HCT116 (cell line): Measurements from ENCODE around the gene MICAL3.

Experiments used
- EZH2 ChIP-seq: fragments of 200-600 bp; sonication (generic); IDR thresholded peaks from 2 replicates; pipeline ENCODE4 v1.6.1; 2017; ENCODE audit warnings: antibody characterized with exemption, mixed run types
- EZH2phosphoT487 ChIP-seq: fragments of 200-600 bp; IDR thresholded peaks from 2 replicates; pipeline ENCODE4 v1.6.1; 2018; ENCODE audit warnings: antibody characterized with exemption, borderline replicate concordance
- JUND ChIP-seq: IDR thresholded peaks from 2 replicates; pipeline ENCODE4 v1.6.1; 2012
- TF ChIP-seq, protein P1 (sequence below), 3 experiments: fragments of 200-600 bp in 1 of 3; sonication (generic) in 1 of 3; IDR thresholded peaks in 2 of 3; conservative IDR thresholded peaks in 1 of 3; 2 replicates each; pipeline ENCODE4 v1.5.1; 2012 to 2017; ENCODE audit warnings: low read depth in 2 of 3, low read length in 2 of 3, antibody characterized with exemption in 1 of 3, borderline replicate concordance in 1 of 3, control low read depth in 1 of 3, mild to moderate bottlenecking in 1 of 3, mixed read lengths in 1 of 3, mixed run types in 1 of 3, moderate library complexity in 1 of 3; ENCODE audit not compliant: insufficient read depth in 1 of 3
- TF ChIP-seq, protein P2 (sequence below): IDR thresholded peaks from 2 replicates; pipeline ENCODE4 v1.6.1; 2012

DNA sequence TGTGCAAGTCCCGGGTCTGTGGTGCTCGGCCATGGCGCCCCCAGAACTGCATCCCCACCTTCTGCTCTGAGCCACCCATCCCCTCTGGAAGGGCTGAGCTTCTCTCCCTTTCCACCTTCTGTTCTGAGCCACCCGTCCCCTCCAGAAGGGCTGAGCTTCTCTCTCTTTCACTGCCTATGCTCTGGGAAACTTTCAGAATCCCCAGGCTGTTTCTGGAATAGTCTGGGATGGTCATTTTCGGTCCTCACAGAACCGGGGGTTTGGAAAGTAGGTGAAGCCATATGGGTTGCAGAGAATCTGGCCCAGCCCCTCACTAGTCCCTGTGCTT is 246.7 kb downstream of the MICAL3 start:
- TF ChIP-seq, protein P1, sequence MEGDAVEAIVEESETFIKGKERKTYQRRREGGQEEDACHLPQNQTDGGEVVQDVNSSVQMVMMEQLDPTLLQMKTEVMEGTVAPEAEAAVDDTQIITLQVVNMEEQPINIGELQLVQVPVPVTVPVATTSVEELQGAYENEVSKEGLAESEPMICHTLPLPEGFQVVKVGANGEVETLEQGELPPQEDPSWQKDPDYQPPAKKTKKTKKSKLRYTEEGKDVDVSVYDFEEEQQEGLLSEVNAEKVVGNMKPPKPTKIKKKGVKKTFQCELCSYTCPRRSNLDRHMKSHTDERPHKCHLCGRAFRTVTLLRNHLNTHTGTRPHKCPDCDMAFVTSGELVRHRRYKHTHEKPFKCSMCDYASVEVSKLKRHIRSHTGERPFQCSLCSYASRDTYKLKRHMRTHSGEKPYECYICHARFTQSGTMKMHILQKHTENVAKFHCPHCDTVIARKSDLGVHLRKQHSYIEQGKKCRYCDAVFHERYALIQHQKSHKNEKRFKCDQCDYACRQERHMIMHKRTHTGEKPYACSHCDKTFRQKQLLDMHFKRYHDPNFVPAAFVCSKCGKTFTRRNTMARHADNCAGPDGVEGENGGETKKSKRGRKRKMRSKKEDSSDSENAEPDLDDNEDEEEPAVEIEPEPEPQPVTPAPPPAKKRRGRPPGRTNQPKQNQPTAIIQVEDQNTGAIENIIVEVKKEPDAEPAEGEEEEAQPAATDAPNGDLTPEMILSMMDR (IDR thresholded peaks at IDR 0.05 in 2 of 3, conservative IDR thresholded peaks at IDR 0.05 in 1 of 3; ENCODE audit: borderline replicate concordance in 1 of 3, insufficient read depth in 1 of 3, low read depth in 2 of 3, low read length in 2 of 3) = no peak
- TF ChIP-seq, protein P2, sequence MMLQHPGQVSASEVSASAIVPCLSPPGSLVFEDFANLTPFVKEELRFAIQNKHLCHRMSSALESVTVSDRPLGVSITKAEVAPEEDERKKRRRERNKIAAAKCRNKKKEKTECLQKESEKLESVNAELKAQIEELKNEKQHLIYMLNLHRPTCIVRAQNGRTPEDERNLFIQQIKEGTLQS = no peak
- TF ChIP-seq EZH2phosphoT487 (no peak), EZH2 (no peak), JUND (no peak)
